Karpas-422 (cell line): ENCODE measurements around the gene IL13RA2. TPM values are rescaled to one million over a fixed set of nuclear protein-coding genes. Genes with fewer than 3 reads are reported as not detected.

Experiments
- DNase-seq: peaks from one replicate; pipeline ENCODE4 v3.0.0-alpha.2; 2015
- H2AFZ ChIP-seq: fragments of 200-600 bp; sonication (generic); 2 replicates; pipeline ENCODE4 v1.6.1; 2014; ENCODE audit warnings: antibody characterized with exemption, low read length, mixed read lengths
- H3K27ac ChIP-seq: fragments of 200-600 bp; sonication (generic); 2 replicates; pipeline ENCODE4 v1.5.1; 2014; ENCODE audit warnings: mild to moderate bottlenecking, low read length, moderate library complexity
- H3K27me3 ChIP-seq: fragments of 200-600 bp; sonication (generic); 2 replicates; pipeline ENCODE4 v1.6.1; 2014; ENCODE audit warnings: low read length, mixed read lengths
- H3K36me3 ChIP-seq: fragments of 200-600 bp; sonication (generic); 2 replicates; pipeline ENCODE4 v1.6.1; 2014; ENCODE audit warnings: low read length, mixed read lengths; ENCODE audit not compliant: insufficient read depth
- H3K4me1 ChIP-seq: fragments of 200-600 bp; sonication (generic); 2 replicates; pipeline ENCODE4 v1.6.1; 2014; ENCODE audit warnings: mild to moderate bottlenecking, low read length, mixed read lengths
- H3K4me2 ChIP-seq: fragments of 200-600 bp; sonication (generic); 2 replicates; pipeline ENCODE4 v1.6.1; 2014; ENCODE audit warnings: low read length, low read depth, mild to moderate bottlenecking; ENCODE audit not compliant: poor library complexity, severe bottlenecking
- H3K4me3 ChIP-seq: fragments of 200-600 bp; sonication (generic); 2 replicates; pipeline ENCODE4 v1.5.1; 2014; ENCODE audit warnings: mild to moderate bottlenecking, antibody characterized with exemption, low read length, mixed read lengths
- H3K79me2 ChIP-seq: fragments of 200-600 bp; sonication (generic); 2 replicates; pipeline ENCODE4 v1.6.1; 2014; ENCODE audit warnings: mild to moderate bottlenecking, low read length, mixed read lengths
- H3K9ac ChIP-seq: fragments of 200-600 bp; sonication (generic); 2 replicates; pipeline ENCODE4 v1.6.0; 2014; ENCODE audit warnings: low read length
- H3K9me2 ChIP-seq: fragments of 200-600 bp; sonication (generic), shearing (Covaris generic); replicated peaks from 2 replicates; pipeline ENCODE4 v1.6.0; 2014; ENCODE audit warnings: mild to moderate bottlenecking, low read length, moderate library complexity; ENCODE audit not compliant: insufficient read depth
- H3K9me3 ChIP-seq: fragments of 300-700, 200-600 bp; sonication (generic); 2 replicates; pipeline ENCODE4 v1.6.1; 2014; ENCODE audit warnings: low read length, mixed read lengths
- H4K20me1 ChIP-seq: fragments of 200-600 bp; sonication (generic); 2 replicates; pipeline ENCODE4 v1.6.1; 2014; ENCODE audit warnings: mild to moderate bottlenecking, antibody characterized with exemption, low read length, low read depth; ENCODE audit not compliant: insufficient read depth
- small RNA-seq: library from RNA; depleted of rRNA; stranded (forward); fragments of <200 nt; gene quantifications from one replicate; pipeline ENCODE3, GENCODE V24; 2014
- total RNA-seq: library from RNA; depleted of rRNA; stranded (reverse); fragments of >200 nt; shearing (Covaris generic); gene quantifications from 2 replicates; pipeline ENCODE4 v1.2.3, GENCODE V29; 2014; ENCODE audit warnings: low replicate concordance; rRNA removed

IL13RA2 gene
- total RNA-seq, 1 experiment from 2014 or later: not detected

DNA sequence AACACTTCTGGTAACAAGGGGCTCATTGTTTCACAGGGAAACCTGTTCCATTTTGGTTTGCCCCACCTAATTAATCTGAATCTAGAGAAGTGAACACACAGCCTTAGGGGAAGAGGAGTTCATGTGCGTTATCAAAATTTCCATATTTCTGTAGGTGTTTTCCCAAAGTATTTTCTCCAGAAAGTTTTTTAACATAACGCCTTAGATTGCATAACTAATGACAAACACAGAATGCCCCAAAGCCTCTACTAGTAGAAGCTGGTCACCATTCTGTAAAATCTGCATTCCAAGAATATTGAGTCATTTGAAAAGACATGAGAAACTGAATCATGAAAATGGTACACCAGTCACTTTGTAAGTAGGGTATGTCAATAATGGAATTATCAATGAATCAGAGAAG, 41.1 kb downstream of the IL13RA2 start:
- no peaks in the 10 kb centered on the region for H3K36me3 ChIP-seq
- H3K4me2 ChIP-seq: no peak overlapping the region
- H3K4me1 ChIP-seq: no peaks in the 10 kb centered on the region
- H3K79me2 ChIP-seq: no peaks in the 10 kb centered on the region
- H3K9me2 ChIP-seq: no peaks in the 10 kb centered on the region
- no peak overlapping the region for H3K4me3 ChIP-seq
- H2AFZ ChIP-seq: no peak overlapping the region
- H3K27ac ChIP-seq: no peak overlapping the region
- no peak for DNase-seq
- no peaks in the 10 kb centered on the region for H4K20me1 ChIP-seq
- no peak overlapping the region for H3K9ac ChIP-seq
- no peaks in the 10 kb centered on the region for H3K27me3 ChIP-seq
- no peaks in the 10 kb centered on the region for H3K9me3 ChIP-seq

DNA sequence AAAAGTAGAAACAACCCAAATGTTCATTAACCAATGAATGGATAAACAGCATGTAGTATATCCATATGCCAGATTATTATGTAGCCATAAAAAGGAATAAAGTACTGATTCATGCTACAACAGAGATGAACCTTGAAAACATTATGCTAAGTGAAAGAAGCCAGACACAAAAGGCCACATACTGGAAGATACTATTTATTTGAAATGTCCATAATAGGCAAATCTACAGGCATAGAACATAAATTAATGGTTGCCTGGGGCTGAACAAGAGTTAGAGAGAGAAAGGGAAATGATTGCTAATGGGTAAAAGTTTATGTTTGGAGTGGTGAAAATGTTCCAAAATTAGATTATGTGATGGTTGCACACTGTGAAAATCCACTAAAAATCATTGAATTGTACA, 44.4 kb downstream of the IL13RA2 start:
- Histone ChIP-seq H4K20me1 (no peaks in the 10 kb centered on the region), H3K4me3 (no peak overlapping the region), H2AFZ (no peak overlapping the region), H3K9me3 (no peaks in the 10 kb centered on the region), H3K4me2 (no peak overlapping the region), H3K27me3 (no peaks in the 10 kb centered on the region), H3K9me2 (no peaks in the 10 kb centered on the region), H3K27ac (no peak overlapping the region), H3K79me2 (no peaks in the 10 kb centered on the region), H3K36me3 (no peaks in the 10 kb centered on the region), H3K9ac (no peak overlapping the region), H3K4me1 (no peaks in the 10 kb centered on the region)
- DNase-seq: no peak

DNA sequence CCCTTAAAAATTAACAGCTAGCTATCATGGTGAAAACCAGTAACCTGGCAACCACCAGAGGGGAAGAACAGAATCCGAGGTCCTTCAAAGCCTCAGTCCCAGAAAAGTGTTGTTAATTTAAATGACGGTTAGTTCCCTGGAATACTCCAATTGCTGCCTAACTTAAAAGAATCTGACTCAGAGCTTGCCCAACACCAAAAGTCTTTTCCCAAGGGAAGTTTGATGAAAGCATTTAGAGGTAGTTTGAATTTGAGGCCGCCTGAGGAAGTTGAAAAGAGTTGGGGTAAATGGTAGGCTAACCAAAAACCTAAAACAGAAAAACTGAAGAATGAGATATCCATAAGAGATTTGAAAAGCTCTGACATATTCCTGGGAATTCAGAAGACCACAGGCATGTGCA, 46.6 kb downstream of the IL13RA2 start:
- Histone ChIP-seq H3K27ac (no peak overlapping the region), H3K9ac (no peak overlapping the region), H3K36me3 (no peaks in the 10 kb centered on the region), H3K79me2 (no peaks in the 10 kb centered on the region), H4K20me1 (no peaks in the 10 kb centered on the region), H3K9me2 (no peaks in the 10 kb centered on the region), H3K9me3 (no peaks in the 10 kb centered on the region), H3K4me3 (no peak overlapping the region), H2AFZ (no peak overlapping the region), H3K4me1 (no peaks in the 10 kb centered on the region), H3K4me2 (no peak overlapping the region), H3K27me3 (no peaks in the 10 kb centered on the region)
- no peak for DNase-seq

DNA sequence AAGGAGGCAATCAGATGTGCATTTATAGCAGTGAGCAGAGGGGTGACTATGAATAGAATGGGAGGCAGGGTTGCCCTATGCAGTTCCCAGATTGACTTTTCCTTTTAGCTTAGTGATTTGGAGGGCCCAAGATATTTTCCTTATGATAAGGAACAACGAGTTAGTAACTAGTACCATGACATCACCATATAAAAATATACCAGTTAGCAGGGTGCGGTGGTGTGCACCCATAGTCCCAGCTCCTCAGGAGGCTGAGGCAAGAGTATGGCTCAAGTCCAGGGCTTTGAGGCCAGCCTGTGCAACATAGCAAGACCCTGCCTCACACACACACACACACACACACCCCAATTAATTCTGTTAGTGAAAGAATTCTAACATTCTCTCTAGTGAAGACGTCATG, 53.0 kb downstream of the IL13RA2 start:
- no peaks in the 10 kb centered on the region for H3K9me3 ChIP-seq
- no peaks in the 10 kb centered on the region for H3K4me1 ChIP-seq
- H3K9ac ChIP-seq: no peak overlapping the region
- no peak overlapping the region for H2AFZ ChIP-seq
- no peak for DNase-seq
- no peak overlapping the region for H3K27ac ChIP-seq
- H3K4me2 ChIP-seq: no peak overlapping the region
- H3K79me2 ChIP-seq: no peaks in the 10 kb centered on the region
- no peaks in the 10 kb centered on the region for H3K36me3 ChIP-seq
- H4K20me1 ChIP-seq: no peaks in the 10 kb centered on the region
- no peak overlapping the region for H3K4me3 ChIP-seq
- H3K27me3 ChIP-seq: no peaks in the 10 kb centered on the region
- no peaks in the 10 kb centered on the region for H3K9me2 ChIP-seq

DNA sequence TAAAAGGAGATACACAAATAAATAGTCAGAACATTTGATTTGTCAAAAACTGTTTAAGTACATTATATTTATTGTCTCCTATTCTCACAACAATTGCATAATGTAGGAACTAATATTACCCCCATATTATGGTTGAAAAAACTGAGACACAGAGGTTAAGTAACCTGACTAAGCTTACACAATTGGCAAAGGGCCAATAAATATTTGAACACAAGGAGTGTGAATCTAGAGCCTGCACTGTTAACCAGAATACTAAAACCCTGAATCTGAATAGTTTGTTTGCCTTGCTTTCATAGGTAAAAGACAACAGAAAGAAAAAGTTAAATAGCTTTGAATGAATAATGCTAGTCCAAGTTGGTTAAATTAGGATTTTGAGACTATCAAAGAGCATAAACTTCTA, 55.2 kb downstream of the IL13RA2 start:
- Histone ChIP-seq H3K9me3 (no peaks in the 10 kb centered on the region), H3K4me3 (no peak overlapping the region), H3K9me2 (no peaks in the 10 kb centered on the region), H2AFZ (no peak overlapping the region), H3K4me2 (no peak overlapping the region), H3K4me1 (no peaks in the 10 kb centered on the region), H3K36me3 (no peaks in the 10 kb centered on the region), H3K79me2 (no peaks in the 10 kb centered on the region), H3K9ac (no peak overlapping the region), H3K27me3 (no peaks in the 10 kb centered on the region), H3K27ac (no peak overlapping the region), H4K20me1 (no peaks in the 10 kb centered on the region)
- no peak for DNase-seq

DNA sequence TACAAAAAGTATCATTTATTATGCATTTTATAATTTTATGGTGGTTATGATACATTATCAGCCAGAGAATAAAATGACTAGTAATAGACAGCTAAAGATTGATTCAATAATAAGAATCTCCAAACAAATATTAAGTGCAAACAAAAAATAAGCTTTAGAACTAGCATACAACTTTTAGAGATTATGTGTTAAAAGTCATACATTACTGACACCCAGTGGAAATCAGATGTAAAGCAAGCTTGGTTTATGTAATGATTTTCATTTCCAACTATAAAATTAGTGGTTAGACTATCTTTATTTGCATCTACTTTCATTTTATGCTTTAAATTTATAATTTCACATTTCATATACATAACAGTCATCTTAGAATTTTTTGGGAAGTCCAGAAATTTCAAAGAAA, 57.7 kb downstream of the IL13RA2 start:
- no peaks in the 10 kb centered on the region for H3K4me1 ChIP-seq

More for the DNA sequence above, 57.7 kb downstream of the IL13RA2 start:
- Histone ChIP-seq H3K27ac (no peak overlapping the region), H3K4me3 (no peak overlapping the region), H3K79me2 (no peaks in the 10 kb centered on the region), H3K9me3 (no peaks in the 10 kb centered on the region), H3K27me3 (no peaks in the 10 kb centered on the region), H3K9ac (no peak overlapping the region), H4K20me1 (no peaks in the 10 kb centered on the region), H3K4me2 (no peak overlapping the region), H3K36me3 (no peaks in the 10 kb centered on the region), H3K9me2 (no peaks in the 10 kb centered on the region), H2AFZ (no peak overlapping the region)
- DNase-seq: peak; percentile 65

Small RNAs within 50 kb of the gene (small RNA-seq; reads per million reads assigned to genes)
- not detected for gene RNU6-648P

Other genes starting within 250 kb of the IL13RA2 start
- gene RBMXL3, start 171.8 kb upstream of the IL13RA2 start, total RNA-seq: not detected in 2 replicates
- gene LRCH2, start 216.5 kb upstream of the IL13RA2 start, total RNA-seq: not detected in 2 replicates